CD4-positive, alpha-beta T cell treated with Interferon gamma for 1 hour (primary cell): ENCODE results near the gene IPO13.
A peak's percentile ranks its signal among the peaks of the same experiment; 100 is the strongest.

ENCODE experiments used
- DNase-seq: peaks from one replicate; pipeline ENCODE4 v3.0.0-alpha.2; 2020

The IPO13 gene

GRCh38 chr1:43946236-43947060 is at the start of gene IPO13:
Gene IPO13, plus strand, starts transcription at chr1:43946950. Its CDS starts 651 bp downstream, at chr1:43947601.
- DNase-seq: peak; percentile 93

GRCh38 chr1:43898981-43899380 is 47.8 kb upstream of the IPO13 start:
- no peak for DNase-seq

GRCh38 chr1:43900386-43900785 is 46.4 kb upstream of the IPO13 start:
- DNase-seq: no peak

- no peak for DNase-seq
Observed at GRCh38 chr1:43901196-43901961, 45.4 kb upstream of the IPO13 start.

- DNase-seq: no peak
Observed at GRCh38 chr1:43902058-43902831, 44.5 kb upstream of the IPO13 start.

- DNase-seq: no peak
Observed at GRCh38 chr1:43904660-43905551, 41.8 kb upstream of the IPO13 start.

- no peak for DNase-seq
Observed at GRCh38 chr1:43908226-43908625, 38.5 kb upstream of the IPO13 start.

GRCh38 chr1:43908858-43909257 is 37.9 kb upstream of the IPO13 start:
- no peak for DNase-seq

GRCh38 chr1:43910343-43910742 is 36.4 kb upstream of the IPO13 start:
- no peak for DNase-seq

GRCh38 chr1:43912607-43913006 is 34.1 kb upstream of the IPO13 start:
- no peak for DNase-seq

- no peak for DNase-seq
Observed at GRCh38 chr1:43913051-43913501, 33.7 kb upstream of the IPO13 start.

GRCh38 chr1:43913666-43914360 is 32.9 kb upstream of the IPO13 start:
- DNase-seq: no peak

GRCh38 chr1:43914576-43915525 is 31.9 kb upstream of the IPO13 start:
- no peak for DNase-seq

- DNase-seq: no peak
Observed at GRCh38 chr1:43919906-43920305, 26.8 kb upstream of the IPO13 start.

- no peak for DNase-seq
Observed at GRCh38 chr1:43921022-43921421, 25.7 kb upstream of the IPO13 start.

GRCh38 chr1:43924516-43924915 is 22.2 kb upstream of the IPO13 start:
- DNase-seq: no peak

GRCh38 chr1:43925846-43926245 is 20.9 kb upstream of the IPO13 start:
- DNase-seq: no peak

GRCh38 chr1:43930168-43930948 is 16.4 kb upstream of the IPO13 start:
- no peak for DNase-seq

- DNase-seq: no peak
Observed at GRCh38 chr1:43930949-43931275, 15.8 kb upstream of the IPO13 start.
